Measurements from ENCODE around the gene LSAMP.

LSAMP gene

DNA sequence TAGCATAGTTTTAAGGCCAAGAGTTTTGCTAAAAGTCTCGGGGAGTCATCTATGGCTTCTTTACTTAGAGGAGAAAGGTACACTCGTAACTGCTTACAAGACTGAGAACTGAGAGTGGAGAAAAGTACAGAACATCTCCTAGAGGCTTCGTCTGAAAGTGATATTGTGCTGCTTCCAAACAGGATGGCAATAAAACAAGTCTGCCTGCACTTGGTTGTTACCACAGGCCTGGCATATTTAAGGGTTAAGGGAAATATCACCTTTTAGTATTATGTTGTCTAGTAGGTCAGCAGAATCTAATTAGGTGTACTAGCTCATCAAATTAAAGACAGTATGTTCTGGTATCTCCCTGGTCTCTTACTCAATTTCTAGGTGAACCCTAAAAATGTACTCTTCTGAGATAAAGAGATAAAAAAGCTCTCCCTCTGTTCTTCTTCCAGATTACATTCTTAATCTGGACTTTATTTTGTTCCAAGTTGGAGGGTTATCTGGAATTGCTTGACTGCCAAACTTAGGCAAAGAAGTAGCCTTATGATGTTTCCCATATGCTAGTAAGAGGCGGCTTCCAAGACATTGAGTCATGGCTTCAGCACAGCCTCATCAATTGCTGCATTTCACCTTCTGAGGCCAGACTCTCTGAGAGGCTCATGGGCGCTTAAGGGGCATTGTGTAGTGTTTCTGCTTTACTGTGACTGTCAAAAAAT, 181.3 kb downstream of the LSAMP start:
- TF ChIP-seq, protein P1, sequence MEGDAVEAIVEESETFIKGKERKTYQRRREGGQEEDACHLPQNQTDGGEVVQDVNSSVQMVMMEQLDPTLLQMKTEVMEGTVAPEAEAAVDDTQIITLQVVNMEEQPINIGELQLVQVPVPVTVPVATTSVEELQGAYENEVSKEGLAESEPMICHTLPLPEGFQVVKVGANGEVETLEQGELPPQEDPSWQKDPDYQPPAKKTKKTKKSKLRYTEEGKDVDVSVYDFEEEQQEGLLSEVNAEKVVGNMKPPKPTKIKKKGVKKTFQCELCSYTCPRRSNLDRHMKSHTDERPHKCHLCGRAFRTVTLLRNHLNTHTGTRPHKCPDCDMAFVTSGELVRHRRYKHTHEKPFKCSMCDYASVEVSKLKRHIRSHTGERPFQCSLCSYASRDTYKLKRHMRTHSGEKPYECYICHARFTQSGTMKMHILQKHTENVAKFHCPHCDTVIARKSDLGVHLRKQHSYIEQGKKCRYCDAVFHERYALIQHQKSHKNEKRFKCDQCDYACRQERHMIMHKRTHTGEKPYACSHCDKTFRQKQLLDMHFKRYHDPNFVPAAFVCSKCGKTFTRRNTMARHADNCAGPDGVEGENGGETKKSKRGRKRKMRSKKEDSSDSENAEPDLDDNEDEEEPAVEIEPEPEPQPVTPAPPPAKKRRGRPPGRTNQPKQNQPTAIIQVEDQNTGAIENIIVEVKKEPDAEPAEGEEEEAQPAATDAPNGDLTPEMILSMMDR (IDR thresholded peaks at IDR 0.05; ENCODE audit: low read depth, low read length), result no peak
- no peaks in the 10 kb centered on the region for H3K4me1 ChIP-seq (ENCODE audit: low read length)
- no peak overlapping the region for H3K4me2 ChIP-seq (ENCODE audit: low read length)

DNA sequence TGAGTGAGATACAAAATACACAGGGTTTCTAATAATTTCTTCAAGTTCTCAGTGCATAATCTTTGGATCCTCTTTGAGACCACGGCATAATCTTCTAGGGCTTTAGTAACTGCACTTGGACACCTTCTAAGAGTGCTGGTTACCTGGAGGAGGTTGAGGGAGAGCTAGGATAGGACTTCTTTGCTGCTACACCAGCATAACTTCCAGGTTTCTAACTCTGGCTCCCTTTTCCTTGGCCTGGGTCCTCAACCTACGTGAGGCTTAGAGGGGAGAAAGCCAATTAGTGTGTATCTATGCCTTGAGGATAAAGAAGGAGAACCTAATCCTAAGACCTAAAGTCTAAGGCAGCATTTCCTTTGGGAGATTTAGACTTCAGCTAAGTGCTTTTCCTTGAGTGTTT, 184.8 kb downstream of the LSAMP start:
- H4K20me1 ChIP-seq (ENCODE audit: insufficient read depth, low read length), result no peaks in the 10 kb centered on the region
- no peaks in the 10 kb centered on the region for H3K4me1 ChIP-seq (ENCODE audit: low read length)
- no peaks in the 10 kb centered on the region for H3K9me3 ChIP-seq (ENCODE audit: insufficient read depth, low read length)
- no peak overlapping the region for H3K9ac ChIP-seq (ENCODE audit: low read length)
- TF ChIP-seq, protein P1 (IDR thresholded peaks at IDR 0.05; ENCODE audit: low read depth, low read length), result no peak
- no peak for TF ChIP-seq EZH2phosphoT487 (IDR thresholded peaks at IDR 0.05; ENCODE audit: low read depth)
- H3K27ac ChIP-seq (ENCODE audit: low read length), result no peak overlapping the region
- no peak overlapping the region for H3K4me2 ChIP-seq (ENCODE audit: low read length)
- H3K36me3 ChIP-seq (replicated peaks; ENCODE audit: low read depth, low read length), result no peaks in the 10 kb centered on the region
- H3K79me2 ChIP-seq (ENCODE audit: low read length), result no peaks in the 10 kb centered on the region
- H3K4me3 ChIP-seq (ENCODE audit: low read length), result no peak overlapping the region
- no peak overlapping the region for H2AFZ ChIP-seq (ENCODE audit: low read depth, low read length)
- H3K27me3 ChIP-seq (ENCODE audit: low read depth, low read length), result 0 out of 2 replicates have a peak, but pooled peaks cover 4% of the 10 kb centered on the region

More for the DNA sequence above, 181.3 kb downstream of the LSAMP start:
- Histone ChIP-seq H3K4me3 (ENCODE audit: low read length) (no peak overlapping the region), H3K79me2 (ENCODE audit: low read length) (no peaks in the 10 kb centered on the region), H4K20me1 (ENCODE audit: insufficient read depth, low read length) (no peaks in the 10 kb centered on the region), H2AFZ (ENCODE audit: low read depth, low read length) (no peak overlapping the region), H3K9ac (ENCODE audit: low read length) (no peak overlapping the region), H3K36me3 (replicated peaks; ENCODE audit: low read depth, low read length) (no peaks in the 10 kb centered on the region), H3K27ac (ENCODE audit: low read length) (no peak overlapping the region), H3K27me3 (ENCODE audit: low read depth, low read length) (no peaks in the 10 kb centered on the region), H3K9me3 (ENCODE audit: insufficient read depth, low read length) (no peaks in the 10 kb centered on the region)

DNA sequence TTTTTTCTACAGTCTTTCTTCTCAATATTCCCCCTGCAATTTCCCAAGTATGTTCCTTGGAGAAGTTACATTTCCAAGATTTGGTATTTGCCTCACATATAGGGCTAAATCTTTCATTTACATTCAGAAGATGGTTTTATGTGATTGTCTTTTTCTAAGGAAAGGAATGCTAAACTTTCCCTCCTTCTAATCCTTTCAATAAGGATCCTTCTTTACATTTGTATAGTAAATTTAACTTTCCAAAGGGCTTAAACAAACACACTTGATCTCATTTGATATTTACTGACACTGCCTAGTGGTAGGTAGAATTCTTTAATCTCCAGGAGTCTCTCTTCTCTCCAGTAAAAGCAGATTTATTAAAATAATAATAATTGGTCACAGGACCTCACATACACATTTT, 185.3 kb downstream of the LSAMP start:
- TF ChIP-seq EZH2phosphoT487 (IDR thresholded peaks at IDR 0.05; ENCODE audit: low read depth), result no peak
- TF ChIP-seq, protein P1 (IDR thresholded peaks at IDR 0.05; ENCODE audit: low read depth, low read length), result no peak
- Histone ChIP-seq H3K27ac (ENCODE audit: low read length) (no peak overlapping the region), H3K36me3 (replicated peaks; ENCODE audit: low read depth, low read length) (no peaks in the 10 kb centered on the region), H3K79me2 (ENCODE audit: low read length) (no peaks in the 10 kb centered on the region), H2AFZ (ENCODE audit: low read depth, low read length) (no peak overlapping the region), H3K9me3 (ENCODE audit: insufficient read depth, low read length) (no peaks in the 10 kb centered on the region), H4K20me1 (ENCODE audit: insufficient read depth, low read length) (no peaks in the 10 kb centered on the region), H3K4me3 (ENCODE audit: low read length) (no peak overlapping the region), H3K4me2 (ENCODE audit: low read length) (no peak overlapping the region), H3K27me3 (ENCODE audit: low read depth, low read length) (0 out of 2 replicates have a peak, but pooled peaks cover 4% of the 10 kb centered on the region), H3K4me1 (ENCODE audit: low read length) (no peaks in the 10 kb centered on the region), H3K9ac (ENCODE audit: low read length) (no peak overlapping the region)

DNA sequence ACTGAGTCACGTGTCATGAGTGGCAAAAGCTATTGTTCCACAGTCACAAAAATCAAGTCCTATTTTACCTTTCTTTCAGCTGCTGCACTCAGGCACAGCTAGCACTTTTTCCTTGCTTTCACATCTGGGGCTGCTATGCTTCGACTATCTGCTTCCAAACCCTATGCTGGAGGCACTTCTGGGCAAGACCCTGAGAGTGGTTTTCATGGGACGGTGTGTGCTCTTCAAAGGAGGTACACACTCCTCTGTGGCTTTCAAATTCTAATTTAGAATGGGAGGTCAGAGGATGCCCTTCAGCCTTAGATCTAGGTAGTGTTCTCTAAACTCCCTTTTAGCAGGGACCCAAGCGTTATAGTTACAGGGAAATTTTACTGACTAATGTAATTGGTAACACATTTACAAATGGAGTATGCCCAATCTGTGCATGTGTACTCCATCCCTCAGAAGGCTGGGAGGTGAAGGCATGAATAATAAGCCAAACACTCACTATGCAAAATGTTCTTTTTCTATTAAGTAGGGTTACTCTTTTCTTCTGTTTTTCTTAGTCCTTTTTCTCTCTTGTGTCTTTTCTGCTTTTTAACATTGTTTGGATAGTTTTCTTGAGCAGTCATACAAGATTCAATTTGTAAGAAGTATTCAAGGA, 188.3 kb downstream of the LSAMP start:
- 0 out of 2 replicates have a peak, but pooled peaks cover 4% of the 10 kb centered on the region for H3K27me3 ChIP-seq (ENCODE audit: low read depth, low read length)
- H3K9ac ChIP-seq (ENCODE audit: low read length), result no peak overlapping the region
- H3K4me1 ChIP-seq (ENCODE audit: low read length), result no peaks in the 10 kb centered on the region

More for the DNA sequence above, 188.3 kb downstream of the LSAMP start:
- TF ChIP-seq, protein P1 (IDR thresholded peaks at IDR 0.05; ENCODE audit: low read depth, low read length), result no peak
- no peak for TF ChIP-seq EZH2phosphoT487 (IDR thresholded peaks at IDR 0.05; ENCODE audit: low read depth)
- Histone ChIP-seq H3K4me3 (ENCODE audit: low read length) (no peak overlapping the region), H3K36me3 (replicated peaks; ENCODE audit: low read depth, low read length) (no peaks in the 10 kb centered on the region), H3K9me3 (ENCODE audit: insufficient read depth, low read length) (no peaks in the 10 kb centered on the region), H3K79me2 (ENCODE audit: low read length) (no peaks in the 10 kb centered on the region), H3K4me2 (ENCODE audit: low read length) (no peak overlapping the region), H2AFZ (ENCODE audit: low read depth, low read length) (no peak overlapping the region), H3K27ac (ENCODE audit: low read length) (no peak overlapping the region), H4K20me1 (ENCODE audit: insufficient read depth, low read length) (no peaks in the 10 kb centered on the region)
